HG03432 (cell line): ENCODE measurements around the gene PRDM12.

Experiments
- ATAC-seq: cut with Tn5 transposase; IDR thresholded peaks from one replicate; pipeline ENCODE4 v1.9.1; 2021; ENCODE audit warnings: mild to moderate bottlenecking, moderate library complexity; ENCODE audit not compliant: unreplicated experiment

The PRDM12 gene

GRCh38 chr9:130664251-130665028, at the start of gene PRDM12:
Gene PRDM12 (plus strand): TSS chr9:130664594. CDS start chr9:130664654, 60 bp downstream.
- ATAC-seq: no peak

GRCh38 chr9:130616451-130616850, 47.9 kb upstream of the PRDM12 start:
- ATAC-seq: no peak

DNA sequence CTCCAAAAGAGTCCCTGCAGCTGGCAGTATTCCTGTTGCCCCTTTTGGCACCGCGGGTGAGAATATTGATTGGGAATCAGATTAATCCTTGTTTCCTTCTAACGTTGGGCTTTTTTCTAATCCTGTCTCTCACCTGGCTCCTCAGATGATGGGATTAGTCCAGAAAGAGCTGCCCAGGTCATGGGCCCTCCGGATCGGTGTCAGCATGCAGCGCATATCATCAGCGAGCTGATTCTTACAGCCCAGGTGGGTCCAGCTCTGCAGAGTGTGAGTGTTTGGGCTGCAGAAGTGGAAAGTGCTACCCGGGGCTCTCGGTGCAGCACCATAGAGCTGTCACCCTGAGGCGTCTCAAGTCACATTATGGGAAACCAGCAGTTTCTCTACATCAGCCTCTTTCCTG, 40.9 kb upstream of the PRDM12 start:
- no peak for ATAC-seq

GRCh38 chr9:130624154-130624553, 40.2 kb upstream of the PRDM12 start:
- ATAC-seq: no peak

DNA sequence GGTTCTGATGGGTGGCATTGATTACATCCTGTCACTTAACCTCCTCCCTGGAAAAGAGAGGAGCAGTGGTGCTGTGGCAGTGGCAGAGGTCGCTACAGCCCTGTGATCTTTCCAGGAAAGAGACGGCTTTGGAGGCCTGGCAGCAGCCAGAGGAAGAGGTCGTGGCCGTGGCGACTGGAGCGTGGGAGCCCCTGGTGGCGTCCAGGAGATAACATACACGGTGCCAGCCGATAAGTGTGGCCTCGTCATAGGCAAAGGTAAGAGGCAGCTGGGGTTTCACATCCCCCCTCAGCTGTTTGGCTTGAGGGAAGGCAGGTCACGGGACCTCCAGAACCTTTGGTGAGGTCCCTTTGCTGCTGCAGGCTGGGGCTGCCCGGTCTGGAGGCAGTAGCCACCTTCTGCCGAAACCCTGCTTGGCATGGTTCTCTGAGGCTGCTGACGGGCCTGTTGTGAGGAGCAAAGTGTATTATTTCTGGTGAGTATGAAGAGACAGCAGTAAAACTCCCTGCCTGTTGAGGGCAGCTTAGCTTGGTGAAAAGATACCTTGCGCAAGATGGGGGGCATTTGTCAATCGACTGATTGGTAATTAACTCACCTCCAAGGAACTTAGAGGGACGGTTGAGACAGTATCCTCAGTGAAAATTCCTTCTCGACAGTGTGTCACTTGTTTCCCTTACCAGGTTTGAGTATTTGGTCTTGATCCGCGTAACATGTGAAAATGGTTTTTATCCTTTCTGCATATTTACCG, 38.0 kb upstream of the PRDM12 start:
- no peak for ATAC-seq

DNA sequence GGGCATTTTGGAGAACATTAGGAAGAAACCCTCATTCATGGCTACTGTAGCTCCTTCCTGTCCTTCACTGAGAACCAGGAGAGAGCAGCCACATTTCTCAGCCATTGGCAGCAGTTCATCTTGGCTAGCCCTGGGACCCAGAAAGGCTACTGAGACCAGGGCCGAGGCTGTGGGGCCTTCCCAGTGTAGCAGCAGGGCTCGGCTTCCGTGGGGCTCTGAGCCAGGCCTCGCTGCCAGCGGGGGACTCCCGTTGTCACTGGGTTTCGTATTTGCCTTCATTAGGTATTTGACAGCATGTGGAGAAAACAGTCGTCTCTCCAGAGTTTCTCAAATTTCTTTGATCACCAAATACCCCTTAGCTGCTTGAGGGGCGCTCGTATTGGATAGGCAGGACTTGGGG, 37.3 kb upstream of the PRDM12 start:
- ATAC-seq: no peak

DNA sequence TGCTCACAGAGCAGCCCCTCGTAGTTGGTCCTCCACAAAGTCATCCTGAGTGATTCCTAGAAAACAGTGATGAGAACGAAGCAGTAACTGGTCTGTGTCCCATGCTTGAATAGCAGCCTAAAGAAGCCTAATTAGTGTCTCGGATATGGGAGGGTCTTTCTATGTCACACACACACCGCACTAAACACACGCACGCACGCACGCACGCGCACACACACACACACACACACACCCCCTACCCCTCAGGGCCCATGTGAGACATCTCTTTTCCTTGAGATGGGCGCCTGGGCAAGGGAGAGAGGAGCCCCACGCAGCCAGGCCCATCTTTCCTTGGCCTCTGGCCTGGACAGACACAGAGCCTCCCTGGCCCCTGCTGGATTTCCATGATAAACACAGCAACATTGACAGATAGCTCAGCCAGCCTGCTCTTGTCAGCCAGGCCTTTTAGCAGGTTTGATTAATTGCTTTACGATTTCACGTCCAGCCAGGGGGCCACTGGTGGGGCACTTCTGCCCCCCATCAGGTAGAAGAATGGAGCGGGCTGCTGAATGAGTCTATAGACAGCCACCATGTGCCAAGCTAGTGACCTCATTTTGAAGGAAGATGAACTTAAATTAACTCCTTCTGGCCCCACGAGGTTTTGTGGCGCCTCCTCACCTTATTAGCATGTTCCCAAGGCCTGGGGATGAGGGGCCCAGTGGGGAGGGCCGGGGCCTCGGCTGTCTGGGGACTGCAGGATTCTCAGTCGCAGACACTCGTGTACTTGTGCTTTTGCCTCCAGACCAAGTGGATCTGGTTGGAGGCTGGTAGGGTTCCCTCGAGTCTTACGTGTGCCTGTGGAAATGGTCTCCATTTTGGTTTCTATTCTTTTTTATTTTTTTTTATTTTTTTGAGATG, 36.2 kb upstream of the PRDM12 start:
- no peak for ATAC-seq

GRCh38 chr9:130629443-130630070, 34.8 kb upstream of the PRDM12 start:
- no peak for ATAC-seq

- ATAC-seq: no peak
Measured at GRCh38 chr9:130630071-130630450, 34.3 kb upstream of the PRDM12 start.

- no peak for ATAC-seq
Measured at GRCh38 chr9:130630506-130631330, 33.7 kb upstream of the PRDM12 start.

GRCh38 chr9:130631331-130632080, 32.9 kb upstream of the PRDM12 start:
- no peak for ATAC-seq

GRCh38 chr9:130632081-130632710, 32.2 kb upstream of the PRDM12 start:
- ATAC-seq: no peak

DNA sequence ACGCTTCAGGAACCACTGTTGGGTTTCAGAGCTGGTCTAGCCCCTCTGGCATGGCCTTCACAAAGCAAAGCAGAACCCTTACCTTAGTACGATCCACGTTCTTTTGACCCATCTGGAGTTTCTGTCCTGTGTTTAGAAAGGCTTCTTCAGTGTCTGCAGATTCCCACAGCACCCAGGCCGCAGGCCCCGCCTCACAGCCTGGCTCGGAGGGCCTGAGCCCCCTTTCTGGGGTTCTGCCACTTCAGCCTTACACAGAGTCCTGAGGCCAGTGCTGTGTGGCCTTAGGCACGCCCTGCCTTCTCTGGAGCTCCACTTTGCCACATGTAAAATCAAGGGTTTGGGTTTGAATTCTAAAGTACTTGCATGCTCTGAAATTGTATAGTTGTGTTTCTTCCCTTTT, 31.6 kb upstream of the PRDM12 start:
- ATAC-seq: no peak

GRCh38 chr9:130633336-130634190, 30.8 kb upstream of the PRDM12 start:
- ATAC-seq: no peak

DNA sequence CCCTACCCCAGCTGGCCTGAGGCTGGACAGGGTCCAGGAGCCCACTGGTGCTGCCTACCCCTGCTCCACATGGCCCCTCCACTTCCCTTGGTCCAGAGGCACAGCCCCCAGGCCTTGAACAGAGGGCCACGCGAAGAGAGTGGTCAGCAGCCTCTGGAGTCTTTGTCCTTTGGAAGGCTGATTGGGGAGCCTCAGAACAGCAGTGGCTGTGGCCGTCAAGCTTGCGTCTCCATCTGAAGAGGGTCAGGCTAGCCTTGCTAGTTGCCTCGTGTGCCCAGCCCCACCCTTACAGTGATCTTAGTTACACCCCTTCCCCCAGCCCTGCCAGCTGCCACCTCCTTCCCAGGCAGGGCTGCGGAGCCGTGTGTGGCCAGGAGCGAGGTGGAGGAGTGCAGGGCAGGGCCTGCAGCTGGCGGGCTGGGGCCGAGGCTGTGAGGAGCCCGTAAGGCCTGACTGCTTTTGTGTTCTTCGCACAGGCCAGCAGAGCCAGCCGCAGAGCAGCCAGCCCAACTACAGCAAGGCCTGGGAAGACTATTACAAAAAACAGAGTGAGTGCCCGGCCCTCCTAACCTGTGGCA, 30.1 kb upstream of the PRDM12 start:
- ATAC-seq: no peak

DNA sequence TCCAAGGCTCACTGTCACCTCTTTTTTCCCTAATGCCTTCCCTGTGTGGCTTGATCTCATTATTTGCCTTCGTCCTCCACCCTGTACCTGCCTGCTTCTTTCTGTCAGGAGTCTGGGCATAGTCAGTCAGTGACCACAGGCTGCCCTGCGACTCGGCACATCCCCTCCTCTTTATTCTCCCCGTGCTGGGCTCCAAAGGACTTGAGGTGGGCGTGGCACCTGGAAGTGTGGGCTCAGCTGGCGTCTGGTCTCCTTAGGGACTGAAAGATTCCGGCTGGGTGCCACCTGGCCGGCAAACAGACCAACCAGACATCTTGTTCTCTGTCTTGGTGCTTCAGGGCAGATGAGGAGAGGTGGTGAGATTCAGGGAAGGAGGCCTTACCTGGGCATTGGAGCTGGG, 29.6 kb upstream of the PRDM12 start:
- ATAC-seq: no peak

DNA sequence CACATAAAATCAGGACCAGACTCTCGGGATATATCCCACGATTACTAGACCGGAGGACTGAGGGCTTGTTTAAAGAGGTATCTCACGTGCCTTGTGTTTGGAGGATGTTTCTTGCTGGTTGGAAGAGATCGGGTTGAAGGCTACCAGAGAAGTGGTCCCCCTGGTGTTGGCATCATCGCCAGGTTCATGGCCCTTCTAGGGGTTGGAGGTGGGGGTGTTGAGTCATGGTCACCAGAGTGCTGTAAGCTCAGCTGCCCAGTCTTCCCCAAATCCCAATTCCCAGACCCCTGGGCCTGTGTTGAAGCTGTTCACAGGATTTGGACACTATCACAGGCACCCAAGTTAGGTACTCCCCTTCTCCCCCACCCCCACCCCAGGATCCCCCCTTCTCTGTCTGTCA, 29.1 kb upstream of the PRDM12 start:
- no peak for ATAC-seq
